Neural cell (in vitro differentiated cells): ENCODE data around the gene SPATS2L. TPM values are rescaled to one million over a fixed set of nuclear protein-coding genes. Genes with fewer than 3 reads are reported as not detected.

Source experiments
- H2AFZ ChIP-seq: fragments of 200-600, 300-800 bp; sonication (generic), shearing (Covaris generic); 2 replicates; pipeline ENCODE4 v1.6.0; 2014; ENCODE audit warnings: low read depth, mild to moderate bottlenecking, antibody characterized with exemption, low read length, moderate library complexity
- H3F3A ChIP-seq: fragments of 200-600 bp; shearing (Covaris generic); 2 replicates; pipeline ENCODE4 v1.6.1; 2016; ENCODE audit warnings: mild to moderate bottlenecking, moderate library complexity, mixed read lengths, antibody characterized with exemption, low read length; ENCODE audit not compliant: insufficient read depth, poor library complexity, severe bottlenecking
- H3K27ac ChIP-seq: fragments of 200-600, 300-800 bp; sonication (generic), shearing (Covaris generic); 2 replicates; pipeline ENCODE4 v1.5.1; 2014; ENCODE audit warnings: mild to moderate bottlenecking, low read length, moderate library complexity
- H3K27me3 ChIP-seq: fragments of 300-800, 200-600 bp; sonication (generic), shearing (Covaris generic); 2 replicates; pipeline ENCODE4 v1.6.0; 2014; ENCODE audit warnings: mild to moderate bottlenecking, low read depth, low read length, moderate library complexity; ENCODE audit not compliant: insufficient read depth
- H3K36me3 ChIP-seq: fragments of 300-800, 200-600 bp; sonication (generic), shearing (Covaris generic); 2 replicates; pipeline ENCODE4 v1.5.1; 2014; ENCODE audit warnings: mild to moderate bottlenecking, antibody characterized with exemption, low read length, moderate library complexity; ENCODE audit not compliant: insufficient read depth
- H3K4me2 ChIP-seq: fragments of 300-800, 200-600 bp; sonication (generic), shearing (Covaris generic); 2 replicates; pipeline ENCODE4 v1.6.0; 2014; ENCODE audit warnings: mild to moderate bottlenecking, low read length
- H3K4me3 ChIP-seq: fragments of 300-800, 200-600 bp; sonication (generic), shearing (Covaris generic); 2 replicates; pipeline ENCODE4 v1.5.1; 2014; ENCODE audit warnings: mild to moderate bottlenecking, low read length, moderate library complexity
- H3K79me2 ChIP-seq: fragments of 200-600 bp; shearing (Covaris generic); replicated peaks from 2 replicates; pipeline ENCODE4 v1.6.0; 2014; ENCODE audit warnings: mild to moderate bottlenecking, low read length, moderate library complexity; ENCODE audit not compliant: insufficient read depth
- H3K9ac ChIP-seq: fragments of 300-800, 200-600 bp; sonication (generic), shearing (Covaris generic); 2 replicates; pipeline ENCODE4 v1.6.1; 2016; ENCODE audit warnings: mild to moderate bottlenecking, low read length, mixed read lengths
- H3K9me2 ChIP-seq: fragments of 200-600 bp; shearing (Covaris generic); 2 replicates; pipeline ENCODE4 v1.6.1; 2016; ENCODE audit warnings: mild to moderate bottlenecking, low read length, mixed read lengths; ENCODE audit not compliant: insufficient read depth
- H3K9me3 ChIP-seq: fragments of 200-600, 300-800 bp; sonication (generic), shearing (Covaris generic); 2 replicates; pipeline ENCODE4 v1.6.1; 2016; ENCODE audit warnings: mild to moderate bottlenecking, mixed run types, low read length, moderate library complexity, mixed read lengths
- H4K20me1 ChIP-seq: fragments of 200-600 bp; shearing (Covaris generic); 2 replicates; pipeline ENCODE4 v1.6.1; 2016; ENCODE audit warnings: mild to moderate bottlenecking, mixed run types; ENCODE audit not compliant: insufficient read depth
- CTCF ChIP-seq: fragments of 450-650 bp; IDR thresholded peaks from 2 replicates; pipeline ENCODE4 v1.5.1; 2014; ENCODE audit warnings: antibody characterized with exemption, mild to moderate bottlenecking, moderate library complexity; ENCODE audit not compliant: poor library complexity, severe bottlenecking
- EP300 ChIP-seq: fragments of 450-650 bp; conservative IDR thresholded peaks from 2 replicates; pipeline ENCODE4 v1.6.1; 2014; ENCODE audit warnings: antibody characterized with exemption, mild to moderate bottlenecking, moderate library complexity; ENCODE audit not compliant: poor library complexity, severe bottlenecking
- EZH2 ChIP-seq: fragments of 200-600, 300-800 bp; shearing (Covaris generic), sonication (generic); IDR thresholded peaks from 2 replicates; pipeline ENCODE4 v1.6.1; 2014; ENCODE audit warnings: antibody characterized with exemption, low read length, borderline replicate concordance, mild to moderate bottlenecking; ENCODE audit not compliant: insufficient read depth, poor library complexity, severe bottlenecking
- MXI1 ChIP-seq: fragments of 450-650 bp; conservative IDR thresholded peaks from 2 replicates; pipeline ENCODE4 v1.6.1; 2014; ENCODE audit warnings: antibody characterized with exemption, mild to moderate bottlenecking; ENCODE audit not compliant: poor library complexity, severe bottlenecking
- POLR2AphosphoS5 ChIP-seq: IDR thresholded peaks from 2 replicates; pipeline ENCODE4 v1.6.1; 2012
- RAD21 ChIP-seq: fragments of 450-650 bp; conservative IDR thresholded peaks from 2 replicates; pipeline ENCODE4 v1.6.1; 2014; ENCODE audit warnings: antibody characterized with exemption, mild to moderate bottlenecking, moderate library complexity
- REST ChIP-seq: IDR thresholded peaks from 2 replicates; pipeline ENCODE4 v1.6.1; 2012; ENCODE audit warnings: borderline replicate concordance
- SMC3 ChIP-seq: fragments of 450-650 bp; conservative IDR thresholded peaks from 2 replicates; pipeline ENCODE4 v1.6.1; 2014; ENCODE audit warnings: antibody characterized with exemption, mild to moderate bottlenecking, moderate library complexity; ENCODE audit not compliant: poor library complexity
- TAF1 ChIP-seq: IDR thresholded peaks from 2 replicates; pipeline ENCODE4 v1.6.1; 2012; ENCODE audit warnings: low read depth
- polyA plus RNA-seq: library from polyadenylated mRNA; depleted of rRNA; stranded (reverse); fragments of >200 nt; gene quantifications from 2 replicates; pipeline ENCODE4 v1.2.3, GENCODE V29; 2014

Gene SPATS2L
- polyA plus RNA-seq, 1 donor from 2014 or later = 8.5 TPM

DNA sequence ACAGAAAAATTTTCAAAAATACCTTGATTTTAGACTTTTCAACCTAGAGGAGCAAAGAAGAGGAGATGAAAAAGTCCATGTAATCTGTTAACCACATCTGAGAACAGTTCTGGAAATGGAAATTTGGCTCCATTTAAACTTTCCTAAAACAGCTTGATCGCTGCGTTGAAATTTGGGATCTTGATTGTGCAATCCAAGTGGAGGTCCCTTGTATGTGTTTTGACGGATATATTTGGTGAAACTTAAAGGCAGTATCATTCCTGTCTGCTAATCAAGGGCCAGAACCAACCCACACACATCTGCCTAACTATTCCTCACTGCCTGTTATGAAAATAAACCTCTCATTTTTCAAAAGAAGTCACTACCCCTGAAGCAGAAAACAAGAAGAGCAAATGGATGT lies 46.6 kb downstream of the SPATS2L start:
- H3K27ac ChIP-seq = no peak overlapping the region
- TF ChIP-seq REST (no peak), TAF1 (no peak), POLR2AphosphoS5 (no peak), RAD21 (no peak), EZH2 (no peak), MXI1 (no peak), CTCF (no peak), EP300 (no peak), SMC3 (no peak)
- H3K4me2 ChIP-seq = no peak overlapping the region
- no peaks in the 10 kb centered on the region for H3K9me3 ChIP-seq
- no peaks in the 10 kb centered on the region for H4K20me1 ChIP-seq
- H2AFZ ChIP-seq = no peak overlapping the region
- H3K4me3 ChIP-seq = no peak overlapping the region
- no peaks in the 10 kb centered on the region for H3K36me3 ChIP-seq
- no peaks in the 10 kb centered on the region for H3K79me2 ChIP-seq
- no peaks in the 10 kb centered on the region for H3K9me2 ChIP-seq
- no peak overlapping the region for H3K9ac ChIP-seq
- H3F3A ChIP-seq = no peaks in the 10 kb centered on the region
- no peaks in the 10 kb centered on the region for H3K27me3 ChIP-seq

- Histone ChIP-seq H3K9ac (no peak overlapping the region), H3K36me3 (no peaks in the 10 kb centered on the region), H3K4me3 (no peak overlapping the region), H4K20me1 (no peaks in the 10 kb centered on the region), H3K9me2 (no peaks in the 10 kb centered on the region), H3F3A (no peaks in the 10 kb centered on the region), H3K27ac (no peak overlapping the region), H2AFZ (no peak overlapping the region), H3K9me3 (no peaks in the 10 kb centered on the region), H3K27me3 (no peaks in the 10 kb centered on the region), H3K4me2 (no peak overlapping the region), H3K79me2 (no peaks in the 10 kb centered on the region)
- TF ChIP-seq EZH2 (no peak), POLR2AphosphoS5 (no peak), REST (no peak), EP300 (no peak), RAD21 (no peak), MXI1 (no peak), SMC3 (no peak), CTCF (no peak), TAF1 (no peak)
These were observed 47.4 kb downstream of the SPATS2L start for GRCh38 chr2:200353874-200354273.
